D341Med (cell line): ENCODE measurements around the gene ZNF831.

Experiments used
- DNase-seq: peaks from one replicate; pipeline ENCODE4 v3.0.0; 2012; ENCODE audit warnings: low spot score

The ZNF831 gene

GRCh38 chr20:59305908-59306655, 142.5 kb downstream of the ZNF831 start:
- no peak for DNase-seq

GRCh38 chr20:59307270-59307669, 143.6 kb downstream of the ZNF831 start:
- no peak for DNase-seq
